GM19240 (cell line): Measurements from ENCODE around the gene ZNF628.
A peak's percentile ranks its signal among the peaks of the same experiment; 100 is the strongest.

Experiments
- DNase-seq: peaks from one replicate; pipeline ENCODE4 v3.0.0; 2011; ENCODE audit warnings: low spot score; ENCODE audit not compliant: insufficient read length

The ZNF628 gene

DNA sequence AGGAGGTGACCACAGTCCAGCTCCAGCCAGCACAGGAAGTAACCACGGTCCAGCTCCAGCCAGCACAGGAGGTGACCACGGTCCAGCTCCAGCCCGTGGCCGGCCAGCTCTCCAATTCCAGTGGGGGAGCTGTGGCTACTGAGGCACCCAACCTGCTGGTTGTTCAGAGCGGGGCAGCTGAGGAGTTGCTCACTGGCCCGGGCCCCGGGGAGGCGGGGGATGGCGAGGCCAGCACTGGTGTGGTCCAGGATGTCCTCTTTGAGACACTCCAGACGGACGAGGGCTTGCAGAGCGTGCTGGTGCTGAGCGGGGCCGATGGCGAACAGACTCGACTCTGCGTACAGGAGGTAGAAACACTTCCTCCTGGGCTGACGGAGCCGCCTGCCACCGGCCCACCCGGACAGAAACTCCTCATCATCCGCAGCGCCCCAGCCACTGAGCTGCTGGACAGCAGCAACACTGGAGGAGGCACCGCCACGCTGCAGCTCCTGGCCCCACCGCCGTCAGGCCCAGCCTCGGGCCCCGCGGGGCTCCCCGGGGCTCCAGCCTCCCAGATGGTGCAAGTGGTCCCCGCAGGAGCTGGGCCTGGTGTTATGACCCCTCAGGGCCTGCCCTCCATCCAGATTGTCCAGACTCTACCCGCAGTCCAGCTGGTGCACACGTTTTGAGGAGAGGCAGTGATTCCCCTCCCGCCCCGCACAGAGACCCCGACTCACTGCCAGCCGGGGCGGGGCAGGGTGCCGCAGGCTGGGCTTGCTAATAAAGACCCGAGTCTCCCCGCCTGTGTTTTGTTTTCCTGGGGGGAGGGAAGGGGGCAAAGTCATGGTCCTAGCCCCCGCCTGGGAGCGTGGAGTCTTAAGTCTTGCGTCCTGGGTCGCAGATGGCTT, 7.5 kb downstream of the ZNF628 start:
- no peak for DNase-seq

DNA sequence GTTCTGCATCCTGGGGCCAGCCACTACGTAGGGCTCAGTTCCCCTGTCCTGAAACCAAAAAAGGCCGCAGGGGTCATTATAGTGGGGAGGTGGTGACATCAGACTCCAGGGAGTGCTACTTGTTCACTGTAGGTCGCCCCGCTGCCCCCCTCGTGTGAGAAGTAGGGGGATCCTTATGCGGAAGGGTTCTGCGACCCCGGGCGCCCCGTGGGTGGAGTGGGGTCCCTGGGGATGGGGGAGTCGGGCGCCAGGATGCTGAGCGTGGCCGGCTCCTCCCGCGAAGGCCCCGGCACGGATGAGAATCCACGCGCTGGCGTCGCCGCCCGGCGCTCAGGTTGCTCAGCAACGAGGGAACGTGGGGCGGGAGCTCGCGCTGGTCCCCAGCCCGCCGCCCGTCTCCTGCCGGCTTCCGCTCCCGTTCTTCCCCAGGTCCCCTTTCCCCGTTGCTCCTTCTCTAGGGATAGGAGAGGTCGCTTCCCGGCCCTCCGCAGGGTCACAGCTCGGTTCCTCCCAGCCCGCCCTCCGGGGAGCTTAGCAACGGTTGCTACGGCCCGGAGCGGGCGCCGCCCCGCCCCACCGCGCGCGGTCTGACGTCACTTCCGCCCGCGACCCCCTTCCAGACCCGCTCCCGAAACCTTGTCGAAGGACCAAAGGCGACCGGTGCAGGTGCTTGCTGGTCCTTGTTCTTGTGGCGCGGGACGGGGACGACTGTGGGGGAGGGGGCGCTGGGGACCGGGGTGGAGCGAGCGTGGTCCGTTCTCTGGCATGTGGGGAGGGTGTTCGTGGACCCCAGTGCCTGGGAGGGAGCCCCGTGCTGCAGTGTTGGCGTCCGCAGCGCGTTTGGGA, 8.4 kb downstream of the ZNF628 start, which contains the start of gene NAT14:
Gene NAT14 (plus strand): TSS at position 596 of the 846 bp plus-strand sequence. CDS start 521 bp downstream, outside the sequence.
- peak; percentile 96 for DNase-seq

DNA sequence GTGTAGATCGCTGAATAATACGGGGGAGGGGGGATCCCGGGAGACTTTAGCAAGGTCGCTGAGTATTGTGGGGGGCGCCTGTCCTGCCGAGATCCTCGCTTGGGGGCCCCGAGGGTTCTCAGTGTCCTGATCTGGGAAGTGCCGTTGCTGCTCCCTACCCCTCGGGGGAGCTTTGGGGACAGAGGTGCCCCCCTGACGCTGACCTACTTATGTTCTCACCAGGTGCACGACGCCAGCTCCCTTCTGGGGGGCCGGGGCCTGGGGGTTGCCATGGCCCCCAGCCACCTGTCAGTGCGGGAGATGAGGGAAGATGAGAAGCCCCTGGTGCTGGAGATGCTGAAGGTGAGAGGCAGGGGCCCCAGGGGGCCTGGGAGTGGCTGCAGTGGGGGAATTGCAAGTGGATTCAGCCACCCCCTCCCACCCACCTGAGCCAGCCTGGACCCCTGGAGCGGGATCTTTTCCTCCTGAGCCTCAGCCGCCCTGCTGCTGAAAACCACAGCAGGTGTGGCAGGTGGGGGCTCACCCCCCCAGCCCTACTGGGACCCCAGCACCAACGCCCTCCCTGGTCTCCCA, 9.1 kb downstream of the ZNF628 start:
- no peak for DNase-seq

- DNase-seq: no peak
Observed at GRCh38 chr19:55486043-55486970, 9.9 kb downstream of the ZNF628 start.

DNA sequence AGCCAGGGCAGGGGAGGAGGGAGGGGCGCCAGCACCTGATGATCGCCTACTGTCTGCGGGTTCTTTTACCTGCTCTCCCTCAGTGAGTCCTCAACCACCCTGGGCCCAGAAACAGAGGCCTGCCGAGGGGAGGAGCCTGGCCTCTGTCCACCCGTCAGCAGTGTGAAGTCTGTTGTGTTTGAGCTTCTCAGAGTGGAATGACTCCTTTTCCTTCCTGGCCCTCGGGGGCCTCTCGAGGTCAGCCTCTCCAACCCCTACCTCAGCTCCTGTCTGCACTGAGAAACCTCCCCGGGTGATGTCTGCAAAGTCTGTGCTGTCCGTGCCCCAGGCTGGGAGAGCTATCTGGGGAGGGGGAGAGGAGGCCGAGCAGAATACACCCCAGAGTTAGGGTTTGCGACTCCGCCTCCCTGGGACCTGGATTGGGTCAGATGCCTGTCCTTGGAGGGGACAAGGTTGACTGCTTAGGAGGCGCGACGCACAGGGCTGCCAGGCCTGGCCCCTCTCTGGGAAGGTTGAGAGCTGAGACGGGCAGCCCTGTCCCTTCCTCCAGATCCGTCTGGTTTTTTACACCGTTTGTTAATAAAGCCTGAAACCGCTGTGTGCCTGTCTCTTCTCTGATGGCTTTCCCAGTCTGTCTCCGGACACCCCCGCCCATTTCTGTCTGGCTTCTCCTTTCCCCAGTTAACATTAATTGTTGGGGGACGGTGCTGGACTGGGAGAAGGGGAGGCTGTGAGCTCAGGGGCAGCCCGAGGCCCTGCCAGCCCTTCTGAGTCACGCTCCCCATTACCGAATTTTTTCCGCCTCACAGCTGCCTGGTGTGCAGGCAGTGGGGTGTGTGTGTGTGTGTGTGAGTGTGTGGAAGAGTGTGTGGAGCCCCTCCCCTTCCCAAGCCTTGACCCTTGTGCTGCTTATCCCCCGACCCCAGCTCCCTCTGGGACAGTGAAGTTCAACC, 10.8 kb downstream of the ZNF628 start:
- no peak for DNase-seq

- no peak for DNase-seq
Observed at GRCh38 chr19:55487924-55488687, 11.7 kb downstream of the ZNF628 start, which contains the start of gene SSC5D. TSS of gene SSC5D (plus strand) at chr19:55488436. CDS start at chr19:55488590, 154 bp downstream.

DNA sequence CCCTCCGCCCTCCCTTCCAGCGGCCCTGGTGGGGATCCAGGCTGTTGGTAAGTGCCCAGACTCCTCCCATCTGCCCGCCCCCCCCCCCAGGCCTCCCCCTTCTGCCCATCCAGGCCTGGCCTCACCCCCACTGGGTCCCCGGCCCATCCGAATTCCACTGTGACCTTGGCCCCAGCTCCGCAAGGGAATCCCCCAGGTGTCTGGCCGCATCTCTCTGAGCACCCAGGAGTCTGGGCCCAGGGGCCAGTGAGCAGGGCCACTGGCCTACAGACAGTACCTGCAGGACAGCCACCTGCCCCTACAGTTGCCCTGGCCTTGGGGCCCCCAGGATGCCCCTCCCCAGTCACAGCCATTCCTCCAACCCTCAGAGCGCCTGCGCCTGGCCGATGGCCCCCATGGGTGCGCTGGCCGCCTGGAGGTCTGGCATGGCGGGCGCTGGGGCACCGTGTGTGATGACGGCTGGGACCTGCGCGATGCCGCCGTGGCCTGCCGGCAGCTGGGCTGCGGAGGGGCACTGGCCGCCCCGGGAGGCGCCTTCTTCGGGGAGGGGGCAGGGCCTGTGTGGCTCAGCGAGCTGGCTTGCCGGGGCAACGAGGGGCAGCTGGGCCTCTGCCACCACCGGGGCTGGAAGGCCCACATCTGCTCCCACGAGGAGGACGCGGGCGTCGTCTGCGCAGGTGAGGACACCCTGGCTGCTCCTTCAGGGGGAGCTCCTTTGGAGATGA, 12.7 kb downstream of the ZNF628 start:
- no peak for DNase-seq

DNA sequence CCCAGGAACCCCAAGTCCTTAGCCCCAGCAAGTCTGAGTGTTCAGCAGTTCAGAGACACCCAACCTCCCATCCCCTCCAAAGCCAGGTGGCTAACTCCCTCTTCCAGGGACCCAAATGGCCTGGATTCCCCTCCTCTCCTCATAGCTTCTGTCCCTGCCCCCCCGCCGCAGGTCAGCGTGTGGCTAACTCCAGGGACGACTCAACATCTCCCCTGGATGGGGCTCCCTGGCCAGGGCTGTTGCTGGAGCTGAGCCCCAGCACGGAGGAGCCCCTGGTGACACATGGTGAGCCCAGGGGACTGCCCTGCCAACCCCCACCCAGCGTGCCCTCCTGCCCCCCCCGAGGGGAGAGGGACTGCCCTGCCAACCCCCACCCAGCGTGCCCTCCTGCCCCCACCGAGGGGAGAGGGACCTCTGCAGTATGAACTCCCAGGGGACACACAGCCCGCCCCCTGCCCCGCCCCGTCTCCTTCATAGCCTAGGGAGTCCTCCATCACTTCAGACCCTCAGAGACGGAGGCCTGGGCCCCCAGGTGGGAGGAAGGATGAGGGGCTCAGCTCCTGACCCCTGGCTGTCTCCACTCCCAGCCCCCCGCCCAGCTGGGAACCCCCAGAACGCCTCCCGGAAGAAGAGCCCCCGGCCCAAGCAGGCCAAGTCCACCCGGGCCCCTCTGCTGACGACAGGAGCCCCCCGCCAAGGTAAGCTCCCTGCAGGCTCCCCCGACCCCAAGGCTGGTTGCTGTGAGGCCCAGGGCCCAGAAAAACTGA, 13.5 kb downstream of the ZNF628 start:
- DNase-seq: no peak

- DNase-seq: no peak
Observed at GRCh38 chr19:55490478-55491432, 14.3 kb downstream of the ZNF628 start.

GRCh38 chr19:55491546-55492360, 15.3 kb downstream of the ZNF628 start:
- no peak for DNase-seq

DNA sequence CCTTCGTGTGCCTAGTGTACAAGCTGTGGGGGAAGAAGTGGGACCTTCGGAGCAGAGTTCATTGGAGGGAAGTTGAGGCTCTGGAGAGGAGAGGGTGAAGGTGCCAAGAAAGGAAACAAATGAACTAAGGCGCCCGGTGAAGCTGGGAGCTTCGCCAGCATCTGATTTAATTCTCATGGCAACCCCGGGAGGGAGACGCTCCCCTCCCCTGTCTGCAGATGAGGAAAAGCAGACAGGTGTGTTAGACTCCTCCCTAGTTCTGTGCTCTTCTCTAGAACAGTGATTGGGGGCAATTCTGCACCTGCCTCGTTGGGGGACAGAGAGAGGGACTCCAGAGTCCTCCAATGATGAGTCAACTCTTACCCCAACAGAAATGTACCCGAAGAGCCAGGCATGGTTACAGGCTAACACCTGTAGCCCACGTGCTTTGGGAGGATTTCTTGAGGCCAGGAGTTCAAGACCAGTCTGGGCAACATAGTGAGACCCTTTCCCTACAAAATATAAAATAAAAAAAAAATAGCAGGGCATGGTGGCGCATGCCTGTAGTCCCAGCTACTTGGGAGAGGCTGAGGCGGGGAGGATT, 16.0 kb downstream of the ZNF628 start:
- no peak for DNase-seq

DNA sequence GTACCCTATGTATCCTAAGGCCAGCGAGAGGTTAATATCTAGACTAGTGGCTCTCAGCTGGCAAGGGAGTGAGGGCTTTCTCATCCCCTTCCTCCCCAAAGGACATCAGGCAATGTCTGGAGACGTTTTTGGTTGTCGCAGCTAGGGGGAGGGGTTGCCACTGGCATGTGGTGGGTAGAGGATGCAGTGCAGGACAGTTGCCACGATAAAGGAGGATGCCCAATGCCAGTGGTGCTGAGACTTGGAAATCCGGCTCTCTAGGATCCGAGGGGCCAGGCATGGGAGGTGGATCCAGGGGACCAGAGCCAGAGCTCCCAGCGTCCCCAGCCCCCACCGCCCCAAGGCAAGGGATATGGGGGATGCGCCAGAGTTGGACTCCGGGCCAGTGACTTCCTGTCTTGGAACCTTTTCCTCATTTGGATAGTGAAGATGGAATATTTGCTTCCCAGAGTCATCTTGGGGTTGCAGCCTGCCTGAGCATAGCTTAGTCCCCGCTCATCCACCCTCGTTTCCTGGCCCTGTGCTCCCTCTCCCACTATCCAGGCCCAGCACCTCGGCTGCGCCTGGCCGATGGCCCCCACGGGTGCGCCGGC, 16.7 kb downstream of the ZNF628 start:
- DNase-seq: no peak

DNA sequence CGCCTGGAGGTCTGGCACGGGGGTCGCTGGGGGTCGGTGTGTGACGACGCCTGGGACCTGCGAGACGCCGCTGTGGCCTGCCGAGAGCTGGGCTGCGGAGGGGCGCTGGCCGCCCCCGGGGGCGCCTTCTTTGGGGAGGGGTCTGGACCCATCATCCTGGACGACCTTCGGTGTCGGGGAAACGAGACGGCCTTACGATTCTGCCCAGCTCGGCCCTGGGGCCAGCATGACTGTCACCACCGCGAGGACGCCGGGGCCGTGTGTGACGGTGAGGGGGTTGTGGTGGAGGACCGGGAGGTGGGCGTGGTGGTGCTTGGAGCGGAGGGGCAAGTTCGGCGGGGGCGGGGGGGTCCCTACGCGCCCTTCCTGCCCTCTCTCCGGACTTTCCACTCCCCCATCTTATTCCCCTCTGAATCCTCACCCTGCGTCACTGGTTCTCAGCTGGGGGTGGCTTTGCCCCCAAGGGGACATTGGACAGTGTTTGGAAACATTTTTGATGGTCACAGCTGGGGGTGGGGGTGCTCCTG, 17.3 kb downstream of the ZNF628 start:
- no peak for DNase-seq

DNA sequence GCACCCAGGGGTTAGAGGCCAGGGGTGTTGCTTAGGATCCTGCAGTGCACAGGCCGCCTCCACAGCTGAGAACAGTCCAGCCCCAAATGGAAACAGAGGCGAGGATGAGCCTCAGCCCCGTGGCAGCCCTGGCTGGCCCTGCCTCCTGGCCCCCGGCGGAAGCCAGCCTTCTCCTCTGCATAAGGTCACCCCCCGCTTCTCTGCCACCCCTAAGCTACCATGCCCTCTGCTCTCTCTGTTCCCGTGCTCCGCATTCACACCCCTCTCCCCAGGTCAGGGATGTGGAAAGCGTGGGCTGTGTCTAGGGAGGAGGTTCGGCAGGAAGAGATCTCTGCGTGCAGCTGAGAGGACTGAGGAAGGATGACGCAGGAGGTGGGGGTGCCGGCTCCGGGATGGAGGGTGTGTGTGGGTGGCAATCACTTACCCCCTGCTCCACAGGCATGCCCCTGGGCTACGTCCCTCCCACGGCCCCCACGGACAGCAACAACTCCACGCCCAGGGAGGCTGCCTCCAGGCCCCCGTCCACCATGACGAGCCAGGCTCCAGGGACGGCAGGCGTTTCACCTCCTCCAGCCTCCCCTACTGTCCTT, 17.9 kb downstream of the ZNF628 start:
- DNase-seq: no peak
